ENCODE results near the gene PXT1. TPM values are rescaled to one million over a fixed set of nuclear protein-coding genes. Genes with fewer than 3 reads are reported as not detected.

Gene PXT1
- not detected in 5 replicates for total RNA-seq (2022; extraction: Qiagen RNA extraction)

GRCh38 chr6:36442671-36443470 lies at the start of gene PXT1, which contains the start of gene KCTD20:
TSS of gene PXT1 (minus strand) at chr6:36442854. CDS start at chr6:36426082, 16,772 bp downstream.
TSS of gene KCTD20 (plus strand) at chr6:36443000. CDS start at chr6:36470098, 27,098 bp downstream.

GRCh38 chr6:36387440-36388303 lies 55.0 kb downstream of the PXT1 start, which contains the start of gene ETV7:
TSS of gene ETV7 (minus strand) at chr6:36387669. CDS start at chr6:36387541, 128 bp downstream.

Other genes starting within 250 kb of the PXT1 start
- gene BRPF3, start 246.1 kb downstream of the PXT1 start, total RNA-seq (2022; extraction: Qiagen RNA extraction), result 8.0 to 10.3 TPM (median 9.3 TPM) in 5 replicates
- not detected in 5 replicates for gene PNPLA1, start 172.8 kb downstream of the PXT1 start, total RNA-seq (2022; extraction: Qiagen RNA extraction)
- not detected in 5 replicates for gene BNIP5, start 106.0 kb downstream of the PXT1 start, total RNA-seq (2022; extraction: Qiagen RNA extraction)
- 0.10 to 0.26 TPM (median 0.15 TPM) in 4 of 5 replicates, not detected in the other for gene ETV7, start 55.2 kb downstream of the PXT1 start, total RNA-seq (2022; extraction: Qiagen RNA extraction)
- 14.8 to 20.0 TPM (median 17.7 TPM) in 5 replicates for gene KCTD20, start 146 bp upstream of the PXT1 start, total RNA-seq (2022; extraction: Qiagen RNA extraction)
- 15.7 to 17.6 TPM (median 16.1 TPM) in 5 replicates for gene STK38, start 104.6 kb upstream of the PXT1 start, total RNA-seq (2022; extraction: Qiagen RNA extraction)
- gene SRSF3, start 151.5 kb upstream of the PXT1 start, total RNA-seq (2022; extraction: Qiagen RNA extraction), result 483 to 688 TPM (median 515 TPM) in 5 replicates
- gene CDKN1A, start 235.9 kb upstream of the PXT1 start, total RNA-seq (2022; extraction: Qiagen RNA extraction), result 247 to 306 TPM (median 300 TPM) in 5 replicates